GM19324 (cell line): ENCODE data around the gene MAG.

Experiments used
- ATAC-seq: cut with Tn5 transposase; IDR thresholded peaks from one replicate; pipeline ENCODE4 v1.9.1; 2021; ENCODE audit warnings: mild to moderate bottlenecking, moderate library complexity; ENCODE audit not compliant: unreplicated experiment, low FRiP score

The MAG gene

DNA sequence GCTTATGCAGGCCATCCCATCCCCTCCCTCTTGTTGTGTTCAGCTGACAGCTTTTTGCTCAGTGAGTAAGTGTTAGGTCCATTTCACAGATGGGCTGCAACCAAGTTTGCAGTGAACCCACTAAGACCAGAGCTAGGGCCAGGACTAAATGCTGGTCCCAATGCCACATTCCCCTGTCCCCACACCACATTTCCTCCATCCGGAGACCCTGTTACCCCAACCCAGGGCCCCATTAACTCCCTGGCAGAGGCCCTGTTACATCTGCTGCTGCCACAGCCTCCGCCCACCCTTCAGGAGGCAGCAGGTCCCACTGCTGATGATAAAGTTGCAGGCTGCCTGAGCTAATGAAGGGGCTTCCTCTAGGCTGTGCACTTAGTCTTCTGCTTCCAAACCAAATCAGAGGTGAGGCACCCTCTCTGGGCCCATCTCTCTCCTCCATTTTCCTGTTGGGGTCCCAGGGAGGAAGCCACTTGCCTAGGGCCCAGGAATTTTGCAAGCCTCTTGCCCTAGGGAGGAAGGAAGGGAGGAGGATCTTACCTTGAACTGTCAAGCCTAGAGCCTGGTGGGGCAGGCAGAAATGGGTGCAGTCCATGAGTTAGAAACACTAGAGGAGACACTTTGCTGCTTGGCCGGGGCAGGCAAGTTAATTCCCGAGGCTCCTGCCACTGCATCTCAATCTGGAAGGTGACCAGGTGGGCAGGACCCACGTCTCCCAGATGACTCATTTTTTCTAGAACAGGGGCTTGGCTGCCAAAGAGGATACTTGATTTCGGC lies 26.6 kb upstream of the MAG start:
- ATAC-seq, result no peak

DNA sequence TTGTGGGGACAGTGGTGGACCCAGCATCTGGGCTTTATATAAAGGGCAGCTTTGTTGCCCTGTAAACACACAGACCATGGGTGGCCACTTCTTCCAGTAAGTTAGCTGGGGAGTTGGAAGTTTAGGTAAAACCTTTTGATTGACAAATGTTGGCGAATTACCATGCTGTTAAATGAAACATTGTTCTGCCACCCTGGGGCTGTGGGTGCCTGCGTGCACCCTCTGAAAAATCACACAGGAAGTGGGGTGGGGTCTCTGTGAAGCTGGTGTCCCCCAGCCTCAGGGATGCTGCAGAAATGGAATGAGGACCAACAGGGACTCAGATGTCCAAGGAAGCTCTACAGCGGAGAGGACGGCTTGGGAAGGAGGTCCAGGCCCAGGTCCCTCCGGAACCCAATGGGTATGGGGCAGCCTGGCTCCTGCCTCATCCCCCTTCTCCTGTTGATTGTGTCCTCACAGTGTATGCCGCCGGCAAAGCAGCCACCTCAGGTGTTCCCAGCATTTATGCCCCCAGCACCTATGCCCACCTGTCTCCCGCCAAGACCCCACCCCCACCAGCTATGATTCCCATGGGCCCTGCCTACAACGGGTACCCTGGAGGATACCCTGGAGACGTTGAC lies 26.0 kb upstream of the MAG start:
- ATAC-seq, result no peak

DNA sequence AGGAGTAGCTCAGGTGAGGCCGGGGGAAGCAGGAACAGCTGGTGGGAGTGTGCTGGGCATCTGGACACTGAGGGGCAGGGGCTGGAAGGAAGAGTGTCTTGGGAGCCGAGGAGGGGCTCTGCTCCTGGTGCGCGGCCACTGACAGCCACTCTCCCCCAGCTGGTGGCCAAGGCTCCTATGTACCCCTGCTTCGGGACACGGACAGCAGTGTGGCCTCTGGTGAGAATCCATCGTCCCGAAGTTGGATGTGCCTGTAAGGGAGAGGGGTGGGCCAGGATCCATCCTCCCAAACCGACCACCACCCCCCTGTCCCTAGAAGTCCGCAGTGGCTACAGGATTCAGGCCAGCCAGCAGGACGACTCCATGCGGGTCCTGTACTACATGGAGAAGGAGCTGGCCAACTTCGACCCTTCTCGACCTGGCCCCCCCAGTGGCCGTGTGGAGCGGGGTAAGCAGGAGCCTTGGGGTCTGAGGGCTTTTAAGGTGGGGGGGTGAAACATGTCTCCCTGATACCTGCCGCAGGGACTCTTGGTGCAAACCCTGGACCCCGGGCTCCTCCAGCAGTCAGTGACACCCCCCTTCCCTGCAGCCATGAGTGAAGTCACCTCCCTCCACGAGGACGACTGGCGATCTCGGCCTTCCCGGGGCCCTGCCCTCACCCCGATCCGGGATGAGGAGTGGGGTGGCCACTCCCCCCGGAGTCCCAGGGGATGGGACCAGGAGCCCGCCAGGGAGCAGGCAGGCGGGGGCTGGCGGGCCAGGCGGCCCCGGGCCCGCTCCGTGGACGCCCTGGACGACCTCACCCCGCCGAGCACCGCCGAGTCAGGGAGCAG lies 25.2 kb upstream of the MAG start:
- ATAC-seq, result no peak

DNA sequence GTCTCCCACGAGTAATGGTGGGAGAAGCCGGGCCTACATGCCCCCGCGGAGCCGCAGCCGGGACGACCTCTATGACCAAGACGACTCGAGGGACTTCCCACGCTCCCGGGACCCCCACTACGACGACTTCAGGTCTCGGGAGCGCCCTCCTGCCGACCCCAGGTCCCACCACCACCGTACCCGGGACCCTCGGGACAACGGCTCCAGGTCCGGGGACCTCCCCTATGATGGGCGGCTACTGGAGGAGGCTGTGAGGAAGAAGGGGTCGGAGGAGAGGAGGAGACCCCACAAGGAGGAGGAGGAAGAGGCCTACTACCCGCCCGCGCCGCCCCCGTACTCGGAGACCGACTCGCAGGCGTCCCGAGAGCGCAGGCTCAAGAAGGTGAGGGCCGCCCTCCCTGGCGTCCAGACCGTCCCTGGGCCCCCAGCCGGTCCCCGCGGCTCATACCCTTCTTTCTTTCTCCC lies 24.6 kb upstream of the MAG start:
- no peak for ATAC-seq

DNA sequence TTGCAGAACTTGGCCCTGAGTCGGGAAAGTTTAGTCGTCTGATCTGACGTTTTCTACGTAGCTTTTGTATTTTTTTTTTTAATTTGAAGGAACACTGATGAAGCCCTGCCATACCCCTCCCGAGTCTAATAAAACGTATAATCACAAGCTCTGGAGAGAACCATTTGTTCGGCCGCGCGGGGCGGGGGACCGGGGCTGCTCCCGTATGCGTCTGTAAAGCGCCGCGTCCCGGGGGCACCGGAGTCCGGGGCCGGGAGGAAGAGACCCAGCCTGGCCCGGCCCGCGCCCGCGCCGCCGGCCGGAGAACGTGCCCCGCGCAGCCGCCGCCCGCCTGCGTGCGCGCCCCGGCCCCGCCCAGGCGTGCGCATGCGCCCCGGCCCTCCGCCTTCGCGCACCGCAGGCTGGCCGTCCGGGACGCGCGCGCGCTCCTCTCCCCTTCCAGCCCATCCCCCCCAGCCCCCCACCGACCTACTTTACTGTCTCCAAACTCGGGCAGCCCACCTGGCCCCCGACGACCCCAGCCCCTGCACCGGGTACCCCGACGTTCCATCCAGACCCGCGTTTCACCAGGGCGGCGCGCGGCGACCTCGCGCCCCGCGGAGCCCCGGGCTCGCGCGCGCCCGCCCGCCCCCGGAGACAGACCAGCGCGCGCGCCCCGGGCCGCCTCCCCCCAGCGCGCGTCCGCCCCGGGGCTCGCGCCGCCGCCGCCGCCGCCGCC lies 24.0 kb upstream of the MAG start:
- peak; percentile 58 for ATAC-seq

DNA sequence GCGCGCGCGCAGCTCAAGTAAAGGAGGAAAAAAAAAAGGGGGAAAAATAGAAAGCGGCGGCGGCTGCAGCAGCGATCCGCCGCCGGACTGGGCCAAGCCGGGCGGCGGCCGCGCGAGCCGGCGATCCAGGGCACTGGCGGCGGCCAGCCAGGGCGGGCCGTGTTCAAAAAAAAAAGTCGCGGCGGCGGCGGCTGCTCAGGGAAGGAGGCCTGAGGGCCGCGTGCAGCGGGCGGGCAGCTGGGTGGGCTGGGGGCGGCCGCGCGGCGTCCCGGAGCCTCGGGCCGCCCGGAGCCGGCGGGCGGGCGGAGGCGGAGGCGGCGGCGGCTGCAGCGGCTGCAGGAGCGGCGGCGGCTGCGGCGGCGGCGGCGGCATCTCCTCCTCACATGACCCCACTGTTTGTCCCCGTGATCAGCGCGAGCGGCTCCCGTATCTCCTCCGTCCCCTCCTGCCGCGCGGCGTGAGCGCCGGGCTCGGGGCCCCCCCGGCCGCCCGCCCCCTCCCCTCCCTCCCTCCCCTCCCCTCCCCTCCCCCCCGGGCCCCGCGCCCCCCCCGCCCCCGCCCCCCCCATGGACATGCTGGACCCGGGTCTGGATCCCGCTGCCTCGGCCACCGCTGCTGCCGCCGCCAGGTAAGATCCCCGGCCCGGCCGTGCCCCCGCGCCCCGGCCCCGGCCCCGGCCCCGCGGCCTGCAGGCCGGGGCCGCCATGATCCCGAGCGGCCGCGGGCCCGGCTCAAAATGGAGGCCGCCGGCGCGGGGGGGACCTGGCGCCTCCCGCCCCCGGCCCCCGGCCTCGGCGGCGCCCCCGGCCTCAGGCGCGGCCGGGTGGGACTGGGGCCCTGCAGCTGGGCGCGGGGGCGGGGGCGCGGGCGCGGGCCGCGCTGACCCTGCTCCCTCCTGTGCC lies 23.2 kb upstream of the MAG start, which contains the start of gene USF2:
TSS of gene USF2 (plus strand) at position 427 of the 902 bp plus-strand sequence. CDS start at position 567, 140 bp downstream.
- peak; percentile 28 for ATAC-seq

DNA sequence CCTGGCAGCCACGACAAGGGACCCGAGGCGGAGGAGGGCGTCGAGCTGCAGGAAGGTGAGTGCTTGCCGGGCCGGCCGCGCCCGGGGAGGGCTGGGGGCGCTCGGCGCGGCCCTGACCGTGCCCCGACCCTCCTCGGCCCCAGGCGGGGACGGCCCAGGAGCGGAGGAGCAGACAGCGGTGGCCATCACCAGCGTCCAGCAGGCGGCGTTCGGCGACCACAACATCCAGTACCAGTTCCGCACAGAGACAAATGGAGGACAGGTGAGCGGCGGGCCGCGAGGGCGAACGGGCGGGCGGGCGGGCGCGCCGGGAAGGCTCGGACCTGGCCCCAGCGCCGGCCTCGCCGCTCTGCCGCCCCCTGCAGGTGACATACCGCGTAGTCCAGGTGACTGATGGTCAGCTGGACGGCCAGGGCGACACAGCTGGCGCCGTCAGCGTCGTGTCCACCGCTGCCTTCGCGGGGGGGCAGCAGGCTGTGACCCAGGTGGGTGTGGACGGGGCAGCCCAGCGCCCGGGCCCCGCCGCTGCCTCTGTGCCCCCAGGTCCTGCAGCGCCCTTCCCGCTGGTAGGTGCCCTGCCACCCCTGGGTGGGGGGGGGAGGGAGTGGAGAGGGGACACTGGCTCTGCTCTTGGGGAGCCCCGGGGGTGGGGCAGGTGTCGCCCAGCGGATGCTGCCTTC lies 22.4 kb upstream of the MAG start:
- ATAC-seq, result peak; percentile 54

DNA sequence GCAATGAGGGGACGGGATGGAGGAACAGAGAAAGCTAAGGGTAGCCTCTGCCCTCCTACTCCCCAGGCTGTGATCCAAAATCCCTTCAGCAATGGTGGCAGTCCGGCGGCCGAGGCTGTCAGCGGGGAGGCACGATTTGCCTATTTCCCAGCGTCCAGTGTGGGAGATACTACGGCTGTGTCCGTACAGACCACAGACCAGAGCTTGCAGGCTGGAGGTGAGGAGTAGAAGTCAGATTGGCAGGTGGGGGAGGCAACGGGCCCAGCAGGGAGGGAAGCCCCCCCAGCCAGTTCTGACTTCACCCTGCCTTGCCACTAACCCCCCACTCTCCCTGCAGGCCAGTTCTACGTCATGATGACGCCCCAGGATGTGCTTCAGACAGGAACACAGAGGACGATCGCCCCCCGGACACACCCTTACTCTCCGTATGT lies 21.6 kb upstream of the MAG start:
- no peak for ATAC-seq

DNA sequence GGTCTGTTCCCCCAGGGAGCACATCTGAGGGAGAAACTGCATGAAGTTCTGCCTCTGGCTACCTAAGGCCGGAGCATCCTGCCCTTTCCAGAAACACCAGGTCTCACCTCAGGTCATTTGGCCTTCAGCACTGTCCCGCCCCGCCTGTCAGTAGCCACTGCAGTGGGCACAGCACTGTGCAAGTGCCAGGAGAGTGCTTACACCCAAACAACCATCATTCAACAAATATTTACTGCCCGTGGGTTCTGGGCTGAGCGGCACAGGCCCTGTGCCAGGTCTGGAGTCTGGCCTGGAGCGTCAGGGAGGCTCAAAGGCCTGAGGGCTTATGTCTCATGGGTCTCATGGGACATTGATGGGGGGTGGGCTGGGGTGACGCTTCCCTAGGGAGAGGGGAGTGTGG lies 20.4 kb upstream of the MAG start:
- ATAC-seq, result no peak

DNA sequence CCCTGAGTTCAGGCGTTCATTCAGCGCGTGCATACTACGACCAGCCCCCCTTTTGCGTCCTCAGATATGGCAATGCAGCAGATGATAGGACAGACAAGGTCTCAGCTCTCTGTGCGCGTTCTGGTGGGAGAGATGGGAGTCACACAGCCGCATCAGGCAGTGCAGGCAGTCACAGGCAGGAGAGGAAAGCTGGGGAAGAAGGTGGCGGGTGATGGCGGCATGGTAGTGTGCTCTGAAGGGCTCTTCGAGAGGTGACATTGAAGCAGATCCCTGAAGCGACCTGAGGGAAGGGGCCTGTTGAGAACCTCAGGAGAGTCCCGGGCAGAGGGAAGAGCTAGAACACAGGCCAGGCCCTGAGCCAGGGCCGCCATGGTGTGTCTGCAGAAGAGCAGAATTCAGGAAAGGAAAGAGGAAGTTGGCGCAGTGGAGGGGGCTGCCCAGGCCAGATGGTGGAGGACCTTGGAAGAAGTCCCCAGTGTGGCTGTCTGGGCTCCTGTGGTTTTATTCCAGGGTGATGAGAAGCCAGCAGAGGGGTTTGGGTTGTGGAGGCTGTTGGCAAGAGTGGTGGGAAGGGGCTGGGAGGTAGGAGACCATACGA lies 19.7 kb upstream of the MAG start:
- no peak for ATAC-seq

DNA sequence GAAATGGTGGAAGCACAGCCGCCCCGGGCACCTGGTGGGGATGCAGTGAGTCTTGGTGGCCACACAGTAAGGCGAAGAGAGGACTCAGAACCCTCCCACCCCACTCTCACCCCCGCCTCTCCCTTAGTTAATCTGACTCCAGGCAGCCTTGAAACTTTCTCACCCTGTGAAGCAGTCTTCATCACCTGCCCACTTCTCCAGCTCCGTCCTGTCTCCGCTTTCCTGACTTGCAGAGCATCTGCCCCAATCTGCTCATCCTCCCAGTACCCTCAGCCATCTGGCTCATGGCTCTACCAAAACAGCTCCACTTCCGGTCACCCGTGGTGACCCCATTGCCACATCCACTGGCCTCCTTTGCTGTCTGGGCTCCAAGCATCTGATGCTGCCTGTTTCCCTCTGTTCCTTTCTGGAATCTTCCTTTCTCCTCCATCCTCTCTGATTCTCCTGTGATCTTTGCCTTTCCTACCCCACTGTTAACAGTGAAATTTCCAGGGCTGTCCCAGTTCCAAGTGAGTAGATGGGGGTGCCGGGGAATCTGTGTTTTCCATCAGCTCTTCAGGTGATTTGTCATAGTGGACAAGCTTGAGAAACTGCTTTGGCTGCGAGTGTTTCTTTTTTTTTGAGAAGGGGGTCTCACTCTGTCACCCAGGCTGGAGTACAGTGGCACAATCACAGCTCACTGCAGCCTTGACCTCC lies 18.9 kb upstream of the MAG start:
- ATAC-seq, result no peak

DNA sequence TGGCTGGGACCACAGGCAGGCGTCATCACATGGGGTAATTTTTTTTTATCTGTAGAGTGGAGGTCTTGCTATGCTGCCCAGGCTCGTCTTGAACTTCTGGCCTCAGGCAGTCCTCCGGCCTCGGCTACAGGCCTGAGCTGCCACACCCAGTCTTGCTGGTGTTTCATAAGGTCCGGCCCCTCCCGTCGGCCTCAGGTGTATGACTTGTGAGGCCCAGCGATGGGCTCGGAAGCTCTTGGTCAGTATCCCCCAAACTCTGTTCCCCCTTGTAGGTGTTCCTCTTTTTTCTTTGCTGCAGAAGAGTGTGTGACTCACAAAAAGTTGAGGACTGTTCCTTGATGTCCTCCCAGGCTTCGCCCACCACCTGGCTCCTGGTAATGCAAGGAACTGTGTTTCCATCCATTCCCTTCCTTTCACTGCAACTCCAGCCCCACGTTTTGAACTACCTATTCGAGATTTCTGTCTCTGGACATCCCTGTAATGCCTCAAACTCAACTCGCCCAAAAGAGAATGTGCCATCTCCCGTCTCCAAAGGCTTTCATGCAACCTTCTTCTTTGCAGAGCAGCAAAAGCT lies 18.2 kb upstream of the MAG start:
- ATAC-seq, result no peak

DNA sequence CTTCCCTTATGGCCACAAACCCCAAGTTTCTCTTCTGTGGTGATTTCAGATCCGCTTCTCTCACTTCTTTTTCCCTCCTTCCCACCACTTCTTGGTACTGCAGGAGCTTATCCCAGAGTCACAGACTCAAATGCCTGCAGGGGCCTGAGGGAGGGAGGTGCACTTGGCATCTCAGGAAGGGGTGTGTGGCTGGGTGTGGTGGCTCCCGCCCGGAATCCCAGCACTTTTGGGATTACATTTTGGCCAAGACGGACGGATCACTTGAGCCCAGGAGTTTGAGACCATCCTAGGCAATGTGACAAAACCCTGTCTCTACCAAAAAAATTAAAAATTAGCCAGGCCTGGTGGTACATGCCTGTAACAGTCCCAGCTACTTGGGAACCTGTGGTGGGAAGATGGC lies 17.6 kb upstream of the MAG start:
- no peak for ATAC-seq

DNA sequence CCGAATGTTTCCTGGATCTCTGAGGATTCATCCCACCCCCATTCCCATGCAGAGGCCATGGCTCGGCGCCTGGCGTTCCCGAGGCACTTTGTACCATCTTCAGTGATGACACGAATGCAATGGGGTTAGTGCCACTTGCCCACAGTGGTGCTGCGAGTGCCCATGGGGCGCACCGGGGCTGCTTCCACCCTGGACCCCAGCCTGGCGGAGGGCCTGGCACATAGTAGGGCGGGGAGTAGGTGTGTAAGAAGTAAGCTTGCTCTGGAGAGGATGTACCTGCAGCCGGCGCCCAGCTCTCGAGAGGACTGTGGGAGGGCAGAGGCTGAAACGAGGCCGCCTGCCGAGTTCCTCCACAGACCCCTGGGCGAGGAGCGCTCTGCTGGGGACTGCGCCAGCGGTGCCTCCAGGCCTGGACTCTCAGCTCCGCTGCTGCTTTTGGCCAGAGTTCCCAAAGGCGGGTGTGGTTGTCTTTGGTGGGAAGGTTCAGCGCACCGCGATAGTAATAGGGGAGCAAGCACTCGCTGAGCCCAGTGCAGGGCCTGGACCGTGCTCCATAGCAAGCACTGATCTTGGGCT lies 15.2 kb upstream of the MAG start:
- no peak for ATAC-seq

DNA sequence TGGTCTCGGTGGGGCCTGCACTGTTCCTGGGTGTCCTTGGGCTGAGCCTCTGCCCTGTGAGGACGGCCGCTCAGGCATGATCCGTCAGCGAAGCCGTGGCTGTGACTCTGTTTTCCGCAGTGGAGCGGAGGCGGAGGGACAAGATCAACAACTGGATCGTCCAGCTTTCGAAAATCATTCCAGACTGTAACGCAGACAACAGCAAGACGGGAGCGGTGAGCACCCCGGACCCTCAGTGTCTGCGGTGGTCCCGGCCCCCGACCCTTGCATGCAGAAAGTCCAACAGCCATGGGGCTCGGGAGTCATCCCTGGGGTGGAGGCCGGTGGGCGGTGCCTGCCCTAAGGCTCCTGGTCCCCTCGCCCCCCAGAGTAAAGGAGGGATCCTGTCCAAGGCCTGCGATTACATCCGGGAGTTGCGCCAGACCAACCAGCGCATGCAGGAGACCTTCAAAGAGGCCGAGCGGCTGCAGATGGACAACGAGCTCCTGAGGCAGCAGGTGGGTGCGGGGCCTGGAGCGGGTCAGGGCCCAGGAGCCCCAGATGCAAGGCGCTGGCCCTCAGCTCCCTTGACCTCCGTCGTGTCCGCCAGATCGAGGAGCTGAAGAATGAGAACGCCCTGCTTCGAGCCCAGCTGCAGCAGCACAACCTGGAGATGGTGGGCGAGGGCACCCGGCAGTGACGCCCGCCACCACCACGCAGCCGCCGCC lies 13.2 kb upstream of the MAG start:
- ATAC-seq, result no peak

DNA sequence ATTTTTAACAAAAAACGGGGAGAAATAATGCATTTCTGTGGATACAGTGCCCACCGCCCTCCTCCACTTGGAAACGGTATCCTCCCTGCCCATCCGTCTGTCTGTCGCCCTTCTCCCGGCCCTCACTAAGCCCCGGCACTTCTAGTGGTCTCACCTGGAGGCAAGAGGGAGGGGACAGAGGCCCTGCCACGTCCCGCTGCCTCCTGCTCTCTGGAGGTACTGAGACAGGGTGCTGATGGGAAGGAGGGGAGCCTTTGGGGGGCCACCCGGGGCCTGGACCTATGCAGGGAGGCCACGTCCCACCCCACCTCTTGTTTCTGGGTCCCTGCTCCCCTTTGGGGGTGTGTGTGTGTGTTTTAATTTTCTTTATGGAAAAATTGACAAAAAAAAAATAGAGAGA lies 12.6 kb upstream of the MAG start:
- no peak for ATAC-seq
